Measurements from ENCODE around the gene WDR76.
"Not testable (repeated sequence)": the region's sequence is repeated elsewhere in the genome, so short reads cannot be mapped to it uniquely, and the experiment has no call there.

Gene WDR76

DNA sequence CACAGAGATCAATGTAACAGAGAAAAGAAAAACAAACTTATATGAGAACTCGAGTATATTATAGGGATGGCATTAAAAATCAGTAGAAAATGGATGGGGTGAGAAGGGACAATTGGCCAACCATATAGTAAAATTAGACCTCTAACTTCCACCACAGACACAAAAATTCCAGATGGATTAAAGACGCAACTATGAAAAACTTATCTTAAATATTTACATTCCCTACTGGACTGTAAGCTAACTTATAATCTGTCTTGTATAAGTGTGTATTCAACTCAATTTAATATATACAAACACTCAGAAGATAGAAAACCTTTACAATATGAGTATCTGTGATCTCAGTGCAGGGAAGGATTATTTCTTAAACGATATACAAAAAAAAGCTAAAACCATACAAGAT lies 5.3 kb upstream of the WDR76 start:
- H2BK15ac ChIP-seq (ENCODE audit: low read depth, poor library complexity, severe bottlenecking), result no peak overlapping the region
- WGBS, result no CpG with 5 or more reads among the region's 3 CpGs
- no peak for DNase-seq

DNA sequence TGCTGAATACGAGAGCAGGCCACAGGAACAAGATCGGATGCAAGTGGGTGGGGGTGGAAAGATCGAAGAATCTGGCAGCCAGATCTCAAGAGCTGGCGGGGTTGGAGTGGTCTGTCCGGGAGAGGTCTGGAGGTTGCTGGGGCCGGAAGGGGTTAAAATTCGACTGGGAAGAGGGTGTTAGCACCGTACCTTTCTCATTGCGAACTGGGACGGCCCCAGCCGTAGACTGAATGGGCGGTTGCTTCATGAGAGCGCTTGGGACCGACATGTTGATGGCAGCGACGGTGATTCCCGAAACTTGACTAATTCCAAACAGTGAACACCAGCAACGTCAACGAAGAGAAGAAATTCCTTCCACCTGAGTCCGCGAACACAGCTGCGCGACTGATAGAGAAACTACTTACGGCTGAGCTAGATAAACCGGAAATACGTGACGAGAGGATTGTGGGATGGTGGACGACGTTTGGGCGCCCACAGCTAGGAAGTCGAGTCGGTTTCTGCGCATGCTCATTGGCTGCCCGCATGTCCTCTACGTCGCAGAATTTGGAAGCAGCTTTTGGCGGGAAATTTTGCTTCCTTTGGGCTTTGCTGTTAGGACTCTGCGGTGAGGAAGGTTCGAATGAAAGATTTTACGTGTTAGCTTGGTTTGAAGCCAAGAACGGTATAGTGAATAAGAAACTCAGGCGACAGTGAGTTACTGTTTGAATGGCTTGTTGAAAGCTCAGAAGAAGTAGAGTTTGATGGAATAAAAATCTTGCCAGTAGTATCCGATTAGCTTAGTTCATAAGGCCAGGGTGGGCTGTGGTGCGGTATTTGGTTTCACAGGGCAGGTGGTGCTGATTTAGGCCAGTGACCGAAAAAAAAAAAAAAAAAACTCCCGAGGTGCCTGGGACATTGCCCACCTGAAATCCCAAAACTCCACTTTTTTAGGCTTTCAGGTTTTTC lies 2.2 kb upstream of the WDR76 start, which contains the start of gene MFAP1:
MFAP1 (minus strand) TSS at position 389 of the 945 bp plus-strand sequence; CDS start at position 268, 121 bp downstream.
- Histone ChIP-seq H3K9me3 (ENCODE audit: control insufficient read depth, low read length) (no peaks in the 10 kb centered on the region), H2BK5ac (ENCODE audit: low read depth, low read length, poor library complexity, severe bottlenecking) (no peak within 1 kb of the TSS), H2AFZ (ENCODE audit: low read depth, low read length) (no peak within 1 kb of the TSS), H3K4me2 (ENCODE audit: low read length, poor library complexity, severe bottlenecking) (peak within 1 kb of the TSS; percentile 57), H3K9ac (ENCODE audit: low read length) (peak within 1 kb of the TSS; percentile 96), H4K91ac (ENCODE audit: low read length) (peak within 1 kb of the TSS; percentile 9), H3K27me3 (ENCODE audit: control insufficient read depth in 1 of 2, insufficient read depth in 1 of 2, low read length in 2 of 2) (no peaks in the 10 kb centered on the region), H3K79me1 (replicated peaks; ENCODE audit: low read length, poor library complexity, severe bottlenecking) (peaks cover 3% of the 10 kb centered on the region), H3K4ac (ENCODE audit: low read depth in 1 of 2, low read length in 2 of 2) (peak within 1 kb of the TSS in 1 of 2 experiments; percentile 21), H3K18ac (ENCODE audit: low read depth in 1 of 2, low read length in 2 of 2) (peak within 1 kb of the TSS; percentile 12 to 26), H3K27ac (ENCODE audit: low read length, poor library complexity, severe bottlenecking) (peak within 1 kb of the TSS; percentile 74), H2BK12ac (ENCODE audit: low read length in 2 of 2) (no peak within 1 kb of the TSS), H3K36me3 (ENCODE audit: control insufficient read depth in 1 of 2, insufficient read depth in 2 of 2, low read depth in 1 of 2, low read length in 2 of 2) (peaks cover 0 to 4% of the 10 kb centered on the region in 2 experiments), H2AK5ac (ENCODE audit: low read length, severe bottlenecking) (no peak within 1 kb of the TSS), H3K4me3 (ENCODE audit: insufficient read depth in 1 of 2, low read depth in 1 of 2, low read length in 2 of 2) (peak within 1 kb of the TSS; percentile 61 to 88), H2BK120ac (ENCODE audit: low read depth, low read length) (no peak within 1 kb of the TSS), H2BK15ac (ENCODE audit: low read depth, poor library complexity, severe bottlenecking) (no peak within 1 kb of the TSS), H3K14ac (ENCODE audit: low read length in 2 of 2) (no peak within 1 kb of the TSS), H3K4me1 (ENCODE audit: control insufficient read depth, insufficient read depth, low read depth, low read length) (peaks cover 11% of the 10 kb centered on the region), H4K8ac (ENCODE audit: low read length) (peak within 1 kb of the TSS; percentile 47), H3K23ac (ENCODE audit: low read length in 2 of 2) (no peak within 1 kb of the TSS)
- DNase-seq, result peak; percentile 98
- WGBS, result 7% methylated on average over 43 of the region's 46 CpGs

More for the DNA sequence above, 5.3 kb upstream of the WDR76 start:
- no peak overlapping the region for H2AK5ac ChIP-seq (ENCODE audit: low read length, severe bottlenecking)
- no peak overlapping the region for H2BK120ac ChIP-seq (ENCODE audit: low read depth, low read length)
- peaks cover 4 to 13% of the 10 kb centered on the region in 2 experiments for H3K36me3 ChIP-seq (ENCODE audit: control insufficient read depth in 1 of 2, insufficient read depth in 2 of 2, low read depth in 1 of 2, low read length in 2 of 2)
- peaks cover 14% of the 10 kb centered on the region for H3K79me1 ChIP-seq (replicated peaks; ENCODE audit: low read length, poor library complexity, severe bottlenecking)
- H3K4ac ChIP-seq (ENCODE audit: low read depth in 1 of 2, low read length in 2 of 2), result no peak overlapping the region
- H4K91ac ChIP-seq (ENCODE audit: low read length), result no peak overlapping the region
- H4K8ac ChIP-seq (ENCODE audit: low read length), result no peak overlapping the region
- H3K14ac ChIP-seq (ENCODE audit: low read length in 2 of 2), result no peak overlapping the region
- peak overlapping the region in 1 of 2 experiments; percentile 9 for H3K4me3 ChIP-seq (ENCODE audit: insufficient read depth in 1 of 2, low read depth in 1 of 2, low read length in 2 of 2)
- no peak overlapping the region for H2AFZ ChIP-seq (ENCODE audit: low read depth, low read length)
- H2BK12ac ChIP-seq (ENCODE audit: low read length in 2 of 2), result no peak overlapping the region
- no peak overlapping the region for H3K27ac ChIP-seq (ENCODE audit: low read length, poor library complexity, severe bottlenecking)
- H3K9ac ChIP-seq (ENCODE audit: low read length), result peak overlapping the region; percentile 20
- H2BK5ac ChIP-seq (ENCODE audit: low read depth, low read length, poor library complexity, severe bottlenecking), result no peak overlapping the region
- no peak overlapping the region for H3K18ac ChIP-seq (ENCODE audit: low read depth in 1 of 2, low read length in 2 of 2)
- H3K27me3 ChIP-seq (ENCODE audit: control insufficient read depth in 1 of 2, insufficient read depth in 1 of 2, low read length in 2 of 2), result no peaks in the 10 kb centered on the region
- no peak overlapping the region for H3K4me2 ChIP-seq (ENCODE audit: low read length, poor library complexity, severe bottlenecking)
- peaks cover 9% of the 10 kb centered on the region for H3K4me1 ChIP-seq (ENCODE audit: control insufficient read depth, insufficient read depth, low read depth, low read length)
- H3K23ac ChIP-seq (ENCODE audit: low read length in 2 of 2), result no peak overlapping the region
- no peaks in the 10 kb centered on the region for H3K9me3 ChIP-seq (ENCODE audit: control insufficient read depth, low read length)

DNA sequence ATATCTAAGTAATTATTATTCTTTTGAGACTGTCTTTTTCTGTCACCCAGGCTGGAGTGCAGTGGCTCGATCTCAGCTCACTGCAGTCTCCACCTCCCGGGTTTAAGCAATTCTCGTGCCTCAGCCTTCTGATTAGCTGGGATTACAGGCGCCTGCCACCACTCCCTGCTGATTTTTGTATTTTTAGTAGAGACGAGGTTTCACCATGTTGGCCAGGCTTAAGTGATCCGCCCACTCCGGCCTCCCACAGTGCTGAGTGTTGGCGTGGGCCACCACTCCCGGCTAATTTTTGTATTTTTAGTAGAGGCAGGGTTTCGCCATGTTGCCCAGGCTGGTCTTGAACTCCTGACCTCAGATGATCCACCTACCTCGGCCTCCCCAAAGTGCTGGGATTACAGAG lies 1.5 kb upstream of the WDR76 start:
- H2BK15ac ChIP-seq (ENCODE audit: low read depth, poor library complexity, severe bottlenecking); H3K18ac ChIP-seq (ENCODE audit: low read depth in 1 of 2, low read length in 2 of 2); H2AK5ac ChIP-seq (ENCODE audit: low read length, severe bottlenecking); H3K27me3 ChIP-seq (ENCODE audit: control insufficient read depth in 1 of 2, insufficient read depth in 1 of 2, low read length in 2 of 2); H3K9me3 ChIP-seq (ENCODE audit: control insufficient read depth, low read length); H2BK5ac ChIP-seq (ENCODE audit: low read depth, low read length, poor library complexity, severe bottlenecking); H3K4me3 ChIP-seq (ENCODE audit: insufficient read depth in 1 of 2, low read depth in 1 of 2, low read length in 2 of 2); H3K4ac ChIP-seq (ENCODE audit: low read depth in 1 of 2, low read length in 2 of 2); H2BK12ac ChIP-seq (ENCODE audit: low read length in 2 of 2); H4K8ac ChIP-seq (ENCODE audit: low read length); DNase-seq; H3K4me2 ChIP-seq (ENCODE audit: low read length, poor library complexity, severe bottlenecking); H3K23ac ChIP-seq (ENCODE audit: low read length in 2 of 2); H4K91ac ChIP-seq (ENCODE audit: low read length); H3K79me1 ChIP-seq (replicated peaks; ENCODE audit: low read length, poor library complexity, severe bottlenecking); H3K9ac ChIP-seq (ENCODE audit: low read length); H3K14ac ChIP-seq (ENCODE audit: low read length in 2 of 2); H2AFZ ChIP-seq (ENCODE audit: low read depth, low read length); H3K27ac ChIP-seq (ENCODE audit: low read length, poor library complexity, severe bottlenecking); H3K36me3 ChIP-seq (ENCODE audit: control insufficient read depth in 1 of 2, insufficient read depth in 2 of 2, low read depth in 1 of 2, low read length in 2 of 2); H2BK120ac ChIP-seq (ENCODE audit: low read depth, low read length): not testable (repeated sequence)
- WGBS, result 94% methylated on average over 11 of the region's 11 CpGs
- H3K4me1 ChIP-seq (ENCODE audit: control insufficient read depth, insufficient read depth, low read depth, low read length), result peaks cover 11% of the 10 kb centered on the region

DNA sequence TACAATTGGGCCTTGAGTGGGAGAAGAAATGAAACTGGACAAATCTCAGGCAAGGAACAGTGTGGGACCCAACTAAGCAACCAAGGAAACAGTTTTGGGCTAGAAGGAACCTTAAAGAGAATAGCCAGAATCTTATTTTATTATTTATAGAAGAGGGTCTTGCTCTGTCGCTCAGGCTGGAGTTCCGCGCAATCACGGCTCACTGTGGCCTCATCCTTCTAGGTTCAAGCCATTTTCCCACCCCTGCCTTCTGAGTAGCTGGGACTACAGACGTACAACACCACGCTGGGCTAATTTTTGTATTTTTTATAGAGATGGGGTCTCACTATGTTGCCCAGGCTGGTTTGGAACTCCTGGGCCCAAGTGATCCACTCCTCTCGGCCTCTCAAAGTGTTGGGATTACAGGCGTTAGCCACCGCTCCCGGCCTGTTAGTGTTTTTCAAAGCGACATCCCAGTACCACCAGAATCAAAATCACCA lies 734 bp upstream of the WDR76 start:
- 97% methylated on average over 10 of the region's 11 CpGs for WGBS
- no peak overlapping the region for H2BK5ac ChIP-seq (ENCODE audit: low read depth, low read length, poor library complexity, severe bottlenecking)
- H2AFZ ChIP-seq (ENCODE audit: low read depth, low read length), result no peak overlapping the region
- no peaks in the 10 kb centered on the region for H3K9me3 ChIP-seq (ENCODE audit: control insufficient read depth, low read length)
- H2BK120ac ChIP-seq (ENCODE audit: low read depth, low read length), result no peak overlapping the region
- no peak overlapping the region for H3K23ac ChIP-seq (ENCODE audit: low read length in 2 of 2)
- H2BK15ac ChIP-seq (ENCODE audit: low read depth, poor library complexity, severe bottlenecking), result no peak overlapping the region
- H2BK12ac ChIP-seq (ENCODE audit: low read length in 2 of 2), result no peak overlapping the region
- H3K9ac ChIP-seq (ENCODE audit: low read length), result peak overlapping the region; percentile 80
- H3K4me1 ChIP-seq (ENCODE audit: control insufficient read depth, insufficient read depth, low read depth, low read length), result peaks cover 13% of the 10 kb centered on the region
- H3K36me3 ChIP-seq (ENCODE audit: control insufficient read depth in 1 of 2, insufficient read depth in 2 of 2, low read depth in 1 of 2, low read length in 2 of 2), result no peaks in the 10 kb centered on the region
- no peaks in the 10 kb centered on the region for H3K27me3 ChIP-seq (ENCODE audit: control insufficient read depth in 1 of 2, insufficient read depth in 1 of 2, low read length in 2 of 2)
- peak overlapping the region in 1 of 2 experiments; percentile 54 for H3K18ac ChIP-seq (ENCODE audit: low read depth in 1 of 2, low read length in 2 of 2)
- peak overlapping the region; percentile 4 for H4K8ac ChIP-seq (ENCODE audit: low read length)
- no peak overlapping the region for H3K14ac ChIP-seq (ENCODE audit: low read length in 2 of 2)
- no peak overlapping the region for H3K27ac ChIP-seq (ENCODE audit: low read length, poor library complexity, severe bottlenecking)
- H4K91ac ChIP-seq (ENCODE audit: low read length), result no peak overlapping the region
- no peak for DNase-seq
- H3K79me1 ChIP-seq (replicated peaks; ENCODE audit: low read length, poor library complexity, severe bottlenecking), result peaks cover 5% of the 10 kb centered on the region
- H2AK5ac ChIP-seq (ENCODE audit: low read length, severe bottlenecking), result no peak overlapping the region
- peak overlapping the region in 1 of 2 experiments; percentile 90 for H3K4me3 ChIP-seq (ENCODE audit: insufficient read depth in 1 of 2, low read depth in 1 of 2, low read length in 2 of 2)
- H3K4ac ChIP-seq (ENCODE audit: low read depth in 1 of 2, low read length in 2 of 2), result no peak overlapping the region
- peak overlapping the region; percentile 26 for H3K4me2 ChIP-seq (ENCODE audit: low read length, poor library complexity, severe bottlenecking)
